HG03159 (cell line): ENCODE results near the gene KDM1B.
A peak's percentile ranks its signal among the peaks of the same experiment; 100 is the strongest.
"Not testable (repeated sequence)": the region's sequence is repeated elsewhere in the genome, so short reads cannot be mapped to it uniquely, and the experiment has no call there.

Source experiments
- ATAC-seq: cut with Tn5 transposase; IDR thresholded peaks from one replicate; pipeline ENCODE4 v1.9.1; 2021; ENCODE audit warnings: mild to moderate bottlenecking, moderate library complexity; ENCODE audit not compliant: unreplicated experiment

KDM1B gene

GRCh38 chr6:18151391-18151790, 3.8 kb upstream of the KDM1B start:
- not testable (repeated sequence) for ATAC-seq

- ATAC-seq, result no peak
Observed at GRCh38 chr6:18151801-18152200, 3.4 kb upstream of the KDM1B start.

GRCh38 chr6:18153311-18153703, 1.9 kb upstream of the KDM1B start:
- ATAC-seq, result no peak

GRCh38 chr6:18154507-18155149, 594 bp upstream of the KDM1B start, which contains the start of gene TPMT:
Gene TPMT, minus strand, starts transcription at chr6:18155077. Its CDS starts 5,950 bp downstream, at chr6:18149127.
- peak; percentile 61 for ATAC-seq

GRCh38 chr6:18155864-18156421, 721 bp downstream of the KDM1B start:
- ATAC-seq, result peak; percentile 29

GRCh38 chr6:18160911-18161310, 5.7 kb downstream of the KDM1B start:
- ATAC-seq, result no peak

- no peak for ATAC-seq
Observed at GRCh38 chr6:18161431-18161830, 6.2 kb downstream of the KDM1B start.

- ATAC-seq, result no peak
Observed at GRCh38 chr6:18162401-18162800, 7.2 kb downstream of the KDM1B start.

- ATAC-seq, result no peak
Observed at GRCh38 chr6:18165751-18166150, 10.5 kb downstream of the KDM1B start.

- ATAC-seq, result no peak
Observed at GRCh38 chr6:18166312-18167036, 11.3 kb downstream of the KDM1B start.

- no peak for ATAC-seq
Observed at GRCh38 chr6:18168264-18168663, 13.0 kb downstream of the KDM1B start.

- ATAC-seq, result no peak
Observed at GRCh38 chr6:18171871-18172270, 16.6 kb downstream of the KDM1B start.

- not testable (repeated sequence) for ATAC-seq
Observed at GRCh38 chr6:18176198-18176597, 21.0 kb downstream of the KDM1B start.

- ATAC-seq, result no peak
Observed at GRCh38 chr6:18177286-18177965, 22.2 kb downstream of the KDM1B start.

- ATAC-seq, result no peak
Observed at GRCh38 chr6:18178960-18179615, 23.9 kb downstream of the KDM1B start.

- ATAC-seq, result no peak
Observed at GRCh38 chr6:18179770-18180356, 24.6 kb downstream of the KDM1B start.

GRCh38 chr6:18182568-18182967, 27.3 kb downstream of the KDM1B start:
- no peak for ATAC-seq

- no peak for ATAC-seq
Observed at GRCh38 chr6:18183766-18184165, 28.5 kb downstream of the KDM1B start.

- no peak for ATAC-seq
Observed at GRCh38 chr6:18185624-18186023, 30.4 kb downstream of the KDM1B start.

- no peak for ATAC-seq
Observed at GRCh38 chr6:18186033-18186432, 30.8 kb downstream of the KDM1B start.
